GM12801 (cell line): ENCODE measurements around the gene ELFN1.

Experiments
- TF ChIP-seq, protein P1 (sequence below): IDR thresholded peaks from one replicate; pipeline ENCODE4 v1.5.1; 2011; ENCODE audit warnings: control low read depth; ENCODE audit not compliant: insufficient read length; ENCODE audit errors: extremely low read depth

The ELFN1 gene

DNA sequence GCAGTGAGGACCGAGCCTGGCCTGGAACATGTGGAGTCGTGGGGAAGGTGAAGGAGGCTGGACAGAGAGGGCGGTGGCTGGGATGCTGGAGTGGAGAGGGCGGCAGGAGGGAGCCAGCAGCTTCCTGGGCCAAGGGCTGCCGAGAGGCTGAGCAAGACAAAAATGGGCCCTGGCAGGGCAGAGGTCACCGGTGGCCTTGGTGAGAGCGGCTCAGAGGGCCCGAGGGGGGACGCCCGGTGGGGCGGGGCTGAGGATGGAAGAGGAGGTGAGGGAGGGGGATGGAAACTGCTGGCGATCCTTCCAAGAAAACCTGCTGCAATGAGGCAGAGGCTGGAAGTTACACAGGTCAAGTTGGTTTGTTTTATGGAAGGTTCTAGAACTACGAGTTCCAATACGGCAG lies 69.5 kb downstream of the ELFN1 start:
- TF ChIP-seq, protein P1, sequence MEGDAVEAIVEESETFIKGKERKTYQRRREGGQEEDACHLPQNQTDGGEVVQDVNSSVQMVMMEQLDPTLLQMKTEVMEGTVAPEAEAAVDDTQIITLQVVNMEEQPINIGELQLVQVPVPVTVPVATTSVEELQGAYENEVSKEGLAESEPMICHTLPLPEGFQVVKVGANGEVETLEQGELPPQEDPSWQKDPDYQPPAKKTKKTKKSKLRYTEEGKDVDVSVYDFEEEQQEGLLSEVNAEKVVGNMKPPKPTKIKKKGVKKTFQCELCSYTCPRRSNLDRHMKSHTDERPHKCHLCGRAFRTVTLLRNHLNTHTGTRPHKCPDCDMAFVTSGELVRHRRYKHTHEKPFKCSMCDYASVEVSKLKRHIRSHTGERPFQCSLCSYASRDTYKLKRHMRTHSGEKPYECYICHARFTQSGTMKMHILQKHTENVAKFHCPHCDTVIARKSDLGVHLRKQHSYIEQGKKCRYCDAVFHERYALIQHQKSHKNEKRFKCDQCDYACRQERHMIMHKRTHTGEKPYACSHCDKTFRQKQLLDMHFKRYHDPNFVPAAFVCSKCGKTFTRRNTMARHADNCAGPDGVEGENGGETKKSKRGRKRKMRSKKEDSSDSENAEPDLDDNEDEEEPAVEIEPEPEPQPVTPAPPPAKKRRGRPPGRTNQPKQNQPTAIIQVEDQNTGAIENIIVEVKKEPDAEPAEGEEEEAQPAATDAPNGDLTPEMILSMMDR: no peak

DNA sequence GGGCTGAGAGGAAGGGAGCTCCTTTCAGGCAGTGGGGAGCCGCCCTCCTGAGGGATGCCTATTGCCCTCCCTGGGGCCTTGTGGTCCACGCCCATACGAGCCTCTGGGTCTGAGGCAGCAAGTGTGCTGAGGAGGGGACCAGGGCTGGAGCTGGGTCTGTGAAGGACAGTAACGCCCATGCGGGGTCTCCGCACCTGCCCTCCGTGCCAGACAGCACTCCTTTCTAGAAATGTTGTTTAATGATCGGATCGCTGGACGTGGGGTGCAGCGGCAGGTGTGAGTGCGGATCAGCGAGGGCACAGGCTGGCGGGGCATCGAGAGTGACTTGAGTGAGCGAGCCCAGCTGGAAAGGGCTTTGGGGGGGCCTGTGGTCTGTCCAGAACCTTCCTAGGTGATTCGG lies 70.1 kb downstream of the ELFN1 start:
- TF ChIP-seq, protein P1: no peak

DNA sequence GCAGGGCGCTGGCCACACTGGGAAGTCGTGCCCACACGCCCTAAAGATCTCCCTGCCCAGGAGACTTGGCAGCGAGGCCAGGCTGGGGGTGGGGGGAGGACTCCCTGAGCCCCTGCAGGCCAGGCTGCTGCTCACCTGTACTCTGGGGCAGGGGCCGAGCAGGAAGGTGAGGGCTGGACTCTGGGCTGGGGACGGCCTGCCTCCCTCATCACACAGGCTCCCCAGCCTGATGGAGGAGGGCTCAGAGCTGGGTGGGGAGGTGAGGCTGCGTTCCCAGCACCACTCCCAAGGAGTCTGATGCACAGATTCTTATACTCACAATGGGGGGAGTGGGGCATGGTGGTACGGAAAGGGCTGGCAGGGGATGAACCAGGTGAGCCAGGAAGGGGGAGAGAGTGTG lies 71.2 kb downstream of the ELFN1 start:
- TF ChIP-seq, protein P1: no peak

DNA sequence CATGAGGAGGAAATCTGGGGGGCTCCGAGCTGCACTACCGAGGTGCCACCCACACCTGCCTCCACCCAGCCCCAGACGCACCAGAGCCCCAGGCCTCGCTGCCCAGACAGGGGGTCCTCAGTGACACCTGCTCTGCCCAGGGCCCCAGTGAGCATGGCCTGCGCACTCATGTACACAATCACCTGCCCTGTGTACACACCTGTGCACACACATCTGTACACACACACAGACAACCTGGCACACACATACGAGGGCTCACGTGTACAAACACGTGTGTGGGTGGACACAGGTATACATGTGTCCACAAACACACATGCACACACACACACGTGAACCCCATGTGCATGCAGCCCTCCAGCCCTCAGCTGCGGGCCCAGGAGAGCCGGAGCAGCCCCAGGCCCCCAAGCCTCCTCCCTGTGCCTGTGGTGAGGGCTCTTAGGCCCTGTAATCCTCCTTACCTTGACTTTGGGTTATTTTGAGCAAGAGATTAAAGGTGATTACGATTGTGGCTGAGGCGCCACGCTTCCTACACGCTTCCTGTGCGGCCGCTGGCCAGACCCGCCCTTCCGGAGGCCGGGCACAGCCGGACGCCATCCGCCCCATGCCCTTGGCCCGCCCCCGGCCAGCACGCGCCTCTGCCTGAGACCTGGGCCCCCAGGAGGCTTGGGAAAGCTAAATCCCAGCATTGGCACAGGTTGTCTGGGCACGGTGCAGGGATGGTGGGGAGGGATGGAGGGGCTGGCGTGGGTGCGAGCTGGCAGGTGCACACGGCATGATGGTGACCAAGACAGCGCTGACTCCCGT lies 71.9 kb downstream of the ELFN1 start:
- TF ChIP-seq, protein P1: no peak

GRCh38 chr7:1742555-1743303 lies 72.7 kb downstream of the ELFN1 start:
- TF ChIP-seq, protein P1: no peak

GRCh38 chr7:1743481-1744230 lies 73.6 kb downstream of the ELFN1 start:
- TF ChIP-seq, protein P1: no peak
